IPS-11a (cell line): ENCODE results near the gene RITA1.
"Not testable (repeated sequence)": the region's sequence is repeated elsewhere in the genome, so short reads cannot be mapped to it uniquely, and the experiment has no call there.

Source experiments
- H3K4me3 ChIP-seq: one replicate; pipeline ENCODE4 v1.5.1; 2013; ENCODE audit warnings: low read depth, low read length, control low read depth

RITA1 gene

GRCh38 chr12:113185180-113186032 lies at the start of gene RITA1, which contains the start of gene DDX54:
Gene RITA1 (plus strand): TSS chr12:113185721. CDS start chr12:113186747, 1,026 bp downstream.
Gene DDX54 (minus strand): TSS chr12:113185478. CDS start chr12:113185451, 27 bp downstream.
- peak within 1 kb of the TSS; percentile 92 for H3K4me3 ChIP-seq

GRCh38 chr12:113136128-113136989 lies 49.2 kb upstream of the RITA1 start:
- peak overlapping the region; percentile 27 for H3K4me3 ChIP-seq

- no peak overlapping the region for H3K4me3 ChIP-seq
These were observed 48.5 kb upstream of the RITA1 start for GRCh38 chr12:113136990-113137511.

GRCh38 chr12:113137861-113138783 lies 47.4 kb upstream of the RITA1 start:
- H3K4me3 ChIP-seq, result no peak overlapping the region

GRCh38 chr12:113138826-113139225 lies 46.7 kb upstream of the RITA1 start:
- H3K4me3 ChIP-seq, result no peak overlapping the region

- H3K4me3 ChIP-seq, result no peak overlapping the region
These were observed 44.8 kb upstream of the RITA1 start for GRCh38 chr12:113140706-113141105.

GRCh38 chr12:113141716-113142115 lies 43.8 kb upstream of the RITA1 start:
- not testable (repeated sequence) for H3K4me3 ChIP-seq

GRCh38 chr12:113142173-113142885 lies 43.2 kb upstream of the RITA1 start:
- H3K4me3 ChIP-seq, result no peak overlapping the region

GRCh38 chr12:113142886-113143332 lies 42.6 kb upstream of the RITA1 start:
- no peak overlapping the region for H3K4me3 ChIP-seq

GRCh38 chr12:113143959-113144358 lies 41.6 kb upstream of the RITA1 start:
- H3K4me3 ChIP-seq, result no peak overlapping the region

- H3K4me3 ChIP-seq, result no peak overlapping the region
These were observed 40.7 kb upstream of the RITA1 start for GRCh38 chr12:113144806-113145205.

GRCh38 chr12:113145720-113146551 lies 39.6 kb upstream of the RITA1 start:
- H3K4me3 ChIP-seq, result no peak overlapping the region

- H3K4me3 ChIP-seq, result no peak overlapping the region
These were observed 38.5 kb upstream of the RITA1 start for GRCh38 chr12:113146999-113147398.

GRCh38 chr12:113149361-113150150 lies 36.0 kb upstream of the RITA1 start, which contains the start of gene CFAP73:
Gene CFAP73 (plus strand): TSS chr12:113149724. CDS start chr12:113149858, 134 bp downstream.
- no peak within 1 kb of the TSS for H3K4me3 ChIP-seq

- no peak overlapping the region for H3K4me3 ChIP-seq
These were observed 33.9 kb upstream of the RITA1 start for GRCh38 chr12:113151655-113152054.

GRCh38 chr12:113152196-113152834 lies 33.2 kb upstream of the RITA1 start:
- no peak overlapping the region for H3K4me3 ChIP-seq
